Fibroblast of mammary gland (primary cell): ENCODE results near the gene TMUB1.

Source experiments
- DNase-seq: peaks from one replicate; pipeline ENCODE4 v3.0.0-alpha.2; 2010; ENCODE audit warnings: low read depth
- H3K4me3 ChIP-seq: 2 replicates; pipeline ENCODE4 v1.5.1; 2011; ENCODE audit warnings: low read depth, mild to moderate bottlenecking, low read length, moderate library complexity; ENCODE audit not compliant: control insufficient read depth
- TF ChIP-seq, protein P1 (sequence below): conservative IDR thresholded peaks from 2 replicates; pipeline ENCODE4 v1.5.1; 2011; ENCODE audit warnings: low read depth, low read length, inconsistent platforms; ENCODE audit not compliant: control insufficient read depth, insufficient read depth

The TMUB1 gene, protein sequence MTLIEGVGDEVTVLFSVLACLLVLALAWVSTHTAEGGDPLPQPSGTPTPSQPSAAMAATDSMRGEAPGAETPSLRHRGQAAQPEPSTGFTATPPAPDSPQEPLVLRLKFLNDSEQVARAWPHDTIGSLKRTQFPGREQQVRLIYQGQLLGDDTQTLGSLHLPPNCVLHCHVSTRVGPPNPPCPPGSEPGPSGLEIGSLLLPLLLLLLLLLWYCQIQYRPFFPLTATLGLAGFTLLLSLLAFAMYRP

DNA sequence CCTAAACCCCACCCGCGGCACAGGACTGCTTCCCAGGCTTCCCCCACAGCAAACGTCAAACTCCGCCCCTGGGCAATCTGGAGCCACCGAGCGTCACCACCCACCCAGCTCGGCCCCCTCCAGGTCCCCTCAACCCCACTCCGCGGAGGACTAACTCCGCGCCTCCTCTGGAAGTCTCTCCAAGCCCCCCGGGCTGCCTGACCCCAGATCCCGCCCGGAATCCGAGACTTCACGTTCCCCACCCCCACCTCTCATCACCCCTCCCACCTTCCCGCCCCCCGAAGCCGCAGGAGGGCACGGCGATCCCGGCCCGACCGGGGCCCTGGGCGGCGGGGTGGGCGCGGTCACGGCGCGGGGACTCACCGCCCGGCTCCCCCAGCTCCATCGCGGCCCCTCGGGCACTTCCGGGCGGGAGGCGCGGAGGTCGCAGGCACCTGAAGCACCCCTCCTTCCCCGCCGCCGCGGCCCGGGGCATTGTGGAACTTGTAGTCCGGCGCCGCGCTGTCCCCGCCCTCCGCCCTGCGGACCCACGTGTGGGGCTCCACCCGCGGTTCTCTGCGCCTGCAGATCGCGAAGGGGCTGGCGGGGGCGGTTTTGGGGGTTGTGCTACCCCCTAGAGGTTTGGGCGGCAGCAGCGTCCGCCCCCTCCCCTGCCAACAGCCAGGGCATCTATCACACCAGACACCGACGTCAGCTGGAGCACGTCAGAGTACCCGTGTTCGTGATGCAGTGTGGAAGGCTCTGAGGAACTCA, at the start of gene TMUB1:
TMUB1 (minus strand) TSS at position 423 of the 753 bp plus-strand sequence. CDS start 930 bp downstream, outside the sequence.
- TF ChIP-seq, protein P1, sequence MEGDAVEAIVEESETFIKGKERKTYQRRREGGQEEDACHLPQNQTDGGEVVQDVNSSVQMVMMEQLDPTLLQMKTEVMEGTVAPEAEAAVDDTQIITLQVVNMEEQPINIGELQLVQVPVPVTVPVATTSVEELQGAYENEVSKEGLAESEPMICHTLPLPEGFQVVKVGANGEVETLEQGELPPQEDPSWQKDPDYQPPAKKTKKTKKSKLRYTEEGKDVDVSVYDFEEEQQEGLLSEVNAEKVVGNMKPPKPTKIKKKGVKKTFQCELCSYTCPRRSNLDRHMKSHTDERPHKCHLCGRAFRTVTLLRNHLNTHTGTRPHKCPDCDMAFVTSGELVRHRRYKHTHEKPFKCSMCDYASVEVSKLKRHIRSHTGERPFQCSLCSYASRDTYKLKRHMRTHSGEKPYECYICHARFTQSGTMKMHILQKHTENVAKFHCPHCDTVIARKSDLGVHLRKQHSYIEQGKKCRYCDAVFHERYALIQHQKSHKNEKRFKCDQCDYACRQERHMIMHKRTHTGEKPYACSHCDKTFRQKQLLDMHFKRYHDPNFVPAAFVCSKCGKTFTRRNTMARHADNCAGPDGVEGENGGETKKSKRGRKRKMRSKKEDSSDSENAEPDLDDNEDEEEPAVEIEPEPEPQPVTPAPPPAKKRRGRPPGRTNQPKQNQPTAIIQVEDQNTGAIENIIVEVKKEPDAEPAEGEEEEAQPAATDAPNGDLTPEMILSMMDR = no peak
- H3K4me3 ChIP-seq = peak within 1 kb of the TSS; percentile 73
- peak; percentile 43 for DNase-seq

DNA sequence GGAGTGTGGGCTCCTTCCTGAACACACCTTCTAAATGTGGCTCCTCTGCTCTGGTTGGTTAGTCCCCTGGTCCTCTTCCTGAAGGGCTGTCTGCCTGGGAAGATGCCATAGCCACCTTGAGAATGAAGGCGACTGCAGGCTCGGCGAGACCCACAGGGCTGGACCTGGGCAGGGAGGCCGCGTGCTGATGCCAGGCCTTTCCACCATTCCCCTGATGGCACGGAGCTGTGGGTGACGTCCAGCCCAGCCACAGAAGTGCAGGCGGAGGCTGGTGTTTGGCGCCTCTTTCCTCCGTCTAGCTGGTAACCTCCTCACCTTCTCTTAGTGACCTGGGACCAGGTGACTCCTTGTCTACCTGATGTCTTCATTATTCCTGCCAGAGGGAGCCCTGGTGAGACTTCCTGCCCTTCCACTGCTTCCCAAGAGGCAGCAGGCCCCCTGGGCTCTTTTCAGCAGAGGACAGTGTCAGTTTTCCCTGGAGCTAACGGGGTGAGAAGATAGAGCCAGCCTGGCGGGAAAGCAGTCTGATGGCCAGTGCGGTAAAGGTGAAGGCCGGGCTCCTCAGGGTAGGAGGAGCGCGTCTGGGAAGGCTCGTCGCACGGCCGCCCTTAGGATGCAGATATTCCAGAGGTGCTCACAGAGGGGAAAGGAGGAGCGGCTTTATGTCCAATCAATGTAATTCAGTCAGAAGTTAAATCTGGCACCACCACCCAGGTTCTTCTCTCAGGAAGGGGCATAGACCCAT, 49.3 kb upstream of the TMUB1 start:
- no peak for DNase-seq
- TF ChIP-seq, protein P1 = no peak
- H3K4me3 ChIP-seq = no peak overlapping the region

DNA sequence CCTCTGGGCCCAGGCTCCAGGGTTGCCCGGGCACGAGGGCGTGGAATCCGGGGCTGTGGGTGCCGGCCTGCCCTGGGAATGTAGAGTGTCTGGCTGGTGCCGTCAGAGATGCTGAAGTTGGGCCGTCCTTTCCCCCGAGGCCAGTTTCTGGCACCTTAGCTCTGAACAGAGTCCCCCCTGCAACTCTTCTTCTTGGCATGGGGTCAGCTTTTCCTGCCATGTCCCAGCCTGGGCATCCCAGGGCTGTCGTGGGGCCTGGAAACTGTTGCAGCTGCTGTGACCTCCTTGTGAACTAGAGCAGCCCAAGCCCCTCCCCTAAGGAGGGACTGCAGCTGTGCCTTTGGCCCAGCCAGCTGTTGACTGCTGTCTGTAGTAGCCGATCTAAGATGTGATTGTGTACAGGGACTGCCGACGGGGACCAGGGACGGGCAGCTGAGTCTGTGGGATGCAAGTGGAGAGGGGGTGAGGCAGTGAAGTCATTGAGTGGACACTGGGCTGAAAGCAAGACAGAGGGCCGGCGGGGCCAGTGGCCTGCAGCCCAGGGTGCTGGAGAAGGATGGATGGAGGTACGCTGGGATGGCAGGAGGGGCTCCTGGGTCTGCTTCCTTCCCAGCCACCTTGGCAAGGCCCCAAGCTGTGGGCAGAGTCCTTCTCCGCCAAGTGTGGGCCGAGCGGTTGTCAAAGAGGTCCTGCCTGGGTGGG, 48.5 kb upstream of the TMUB1 start:
- TF ChIP-seq, protein P1 = no peak
- no peak overlapping the region for H3K4me3 ChIP-seq
- DNase-seq = no peak

DNA sequence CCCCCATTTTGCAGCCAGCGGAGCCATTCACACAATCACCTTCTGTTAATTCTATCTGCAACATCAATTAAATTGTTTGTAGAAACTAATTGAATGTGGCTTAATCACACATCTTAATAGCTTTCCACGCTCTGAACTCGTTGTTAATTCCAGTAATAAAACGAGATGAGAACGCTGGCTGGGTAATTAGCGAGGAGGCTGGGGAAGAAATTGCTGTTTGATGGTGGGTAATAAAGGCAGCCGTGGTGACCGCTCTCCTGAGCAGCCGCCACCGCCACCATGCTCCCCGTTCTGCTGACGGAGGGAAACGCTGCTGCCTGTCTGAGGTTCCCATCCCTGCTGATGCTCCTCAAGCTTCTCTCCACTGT, 47.9 kb upstream of the TMUB1 start:
- H3K4me3 ChIP-seq = no peak overlapping the region
- DNase-seq = no peak
- TF ChIP-seq, protein P1 = no peak

DNA sequence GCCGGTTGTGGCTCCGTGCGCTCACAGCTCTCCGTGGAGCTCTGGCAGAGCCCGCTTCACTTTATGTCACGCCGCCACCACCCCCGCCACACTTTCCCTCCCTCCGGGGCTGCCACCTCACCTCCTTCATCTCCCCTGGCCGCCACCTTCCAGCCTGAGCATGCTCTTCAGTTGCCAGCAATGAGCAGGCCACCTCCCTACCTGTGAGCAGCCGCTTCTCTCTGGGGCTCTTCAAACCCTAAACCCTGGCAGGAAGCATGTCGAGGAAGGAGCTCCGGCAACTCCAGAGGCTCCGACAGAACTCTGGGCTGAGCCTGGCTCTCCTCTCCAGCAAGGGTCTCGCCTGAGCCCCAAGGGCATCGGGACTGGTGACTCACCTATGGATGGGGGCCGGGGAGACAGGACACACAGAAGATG, 47.5 kb upstream of the TMUB1 start:
- TF ChIP-seq, protein P1 = no peak
- no peak overlapping the region for H3K4me3 ChIP-seq
- DNase-seq = no peak

DNA sequence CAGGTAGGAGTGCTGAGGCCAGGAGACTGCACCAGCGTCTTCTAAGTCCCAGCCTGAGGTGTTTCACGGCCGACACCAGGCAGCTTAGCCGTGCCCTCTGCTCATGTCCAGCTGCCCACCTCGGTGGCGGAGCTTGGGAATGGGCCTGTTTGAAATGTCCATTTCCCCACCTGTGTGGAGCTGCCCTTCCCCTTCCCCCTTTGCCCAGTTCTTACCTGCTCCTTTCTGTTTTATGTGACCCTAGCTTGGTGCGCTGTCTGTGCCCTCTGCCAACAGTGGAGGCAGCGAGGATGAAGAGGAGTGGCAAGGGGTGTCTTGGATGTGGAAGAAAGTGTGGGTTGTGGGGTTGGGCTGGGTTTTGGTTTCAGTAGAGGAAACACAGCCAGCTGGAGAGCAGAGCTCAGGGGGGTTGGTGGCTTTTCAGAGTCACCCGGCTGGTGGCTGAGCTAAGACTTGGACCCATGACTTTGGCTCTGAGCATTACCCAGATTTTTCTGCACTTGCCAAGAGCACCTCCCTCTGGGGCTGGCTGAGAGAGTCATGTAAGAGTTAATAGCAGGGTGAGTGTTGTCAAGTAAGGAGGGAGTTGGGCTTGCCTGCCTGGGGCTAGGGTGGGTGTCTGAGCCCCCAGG, 46.8 kb upstream of the TMUB1 start:
- no peak overlapping the region for H3K4me3 ChIP-seq
- TF ChIP-seq, protein P1 = no peak
- DNase-seq = no peak
